Upper lobe of left lung (tissue), 4 donors: ENCODE results near the gene ADAMTS13.

Source experiments
- CTCF ChIP-seq, 6 experiments: fragments of 450-650 bp in 4 of 6; fragments of 200-600 bp in 2 of 6; sonication (generic) in 2 of 6; IDR thresholded peaks; one replicate each; pipeline ENCODE4 v1.5.1; 2016 to 2019; ENCODE audit warnings: antibody characterized with exemption in 6 of 6
- POLR2A ChIP-seq, 4 donors: fragments of 450-650 bp; IDR thresholded peaks; one replicate each; pipeline ENCODE4 v1.5.1; 2016 to 2017; ENCODE audit warnings: antibody characterized with exemption in 4 of 4, mild to moderate bottlenecking in 2 of 4

- TF ChIP-seq CTCF (IDR thresholded peaks at IDR 0.05) (no peak), POLR2A (IDR thresholded peaks at IDR 0.05) (no peak)
These were observed 20.6 kb upstream of the ADAMTS13 start for GRCh38 chr9:133401588-133401987.
